ENCODE data around the gene PER3.

PER3 gene

DNA sequence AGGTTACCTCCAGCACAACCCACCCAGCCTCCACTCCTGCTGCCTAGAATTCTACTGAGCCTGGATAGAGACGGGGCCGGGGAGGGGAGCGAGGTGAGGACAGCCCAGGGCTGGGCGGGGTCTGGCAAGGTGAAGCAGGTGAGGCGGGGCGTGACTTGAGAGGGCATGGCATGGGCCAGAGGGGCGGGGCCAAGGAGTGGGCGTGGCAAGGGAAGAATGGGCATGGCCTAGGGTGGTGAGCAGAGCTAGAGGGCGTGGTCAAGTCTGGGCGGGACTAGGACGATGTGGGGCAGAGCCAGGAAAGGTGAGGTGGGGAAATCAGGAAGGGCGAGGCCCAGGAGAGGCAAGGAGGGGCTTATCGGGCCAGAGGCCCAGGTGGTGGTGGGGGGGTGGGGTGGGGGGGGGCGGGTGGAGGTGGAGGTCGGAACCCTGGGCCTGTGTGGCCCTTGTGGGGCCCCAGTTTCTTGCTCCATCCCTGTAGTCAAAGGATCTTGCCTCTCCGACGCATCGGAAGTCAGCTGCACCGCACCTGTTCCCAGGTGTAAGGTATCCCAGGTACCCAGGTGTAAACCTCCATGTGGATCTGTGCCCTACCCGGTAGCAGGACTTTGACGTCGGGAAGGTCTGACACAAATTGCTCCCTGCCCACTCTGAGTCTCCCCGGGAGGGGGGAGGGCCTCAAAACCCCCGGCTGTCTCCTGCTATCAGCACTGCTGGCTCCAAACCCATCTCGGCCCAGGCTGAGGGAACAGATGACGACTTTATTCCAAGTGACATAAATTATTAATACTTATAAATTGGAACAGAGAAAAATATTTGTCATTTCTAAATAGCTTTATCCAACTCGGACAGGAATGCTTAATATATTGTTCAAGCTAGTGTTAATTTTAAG lies 101.7 kb downstream of the PER3 start:
- no peaks in the 10 kb centered on the region for H3K27me3 ChIP-seq (ENCODE audit: control insufficient read depth in 1 of 2, insufficient read depth in 2 of 2, low read length in 2 of 2)
- no peaks in the 10 kb centered on the region for H3K4me1 ChIP-seq (ENCODE audit: control insufficient read depth in 1 of 2, insufficient read depth in 2 of 2, low read length in 2 of 2)
- peak overlapping the region; percentile 51 to 54 for H3K4me3 ChIP-seq (ENCODE audit: low read depth in 1 of 2, low read length in 2 of 2)
- H3K27ac ChIP-seq (ENCODE audit: low read depth, low read length), result no peak overlapping the region
- H3K36me3 ChIP-seq (ENCODE audit: control insufficient read depth in 1 of 2, insufficient read depth in 2 of 2, low read length in 2 of 2), result no peaks in the 10 kb centered on the region
- H3K9me3 ChIP-seq (ENCODE audit: control insufficient read depth in 1 of 2, low read length in 2 of 2), result no peaks in the 10 kb centered on the region
- H3K9ac ChIP-seq (ENCODE audit: low read depth in 1 of 2, low read length in 2 of 2), result peak overlapping the region in 1 of 2 donors; percentile 35

DNA sequence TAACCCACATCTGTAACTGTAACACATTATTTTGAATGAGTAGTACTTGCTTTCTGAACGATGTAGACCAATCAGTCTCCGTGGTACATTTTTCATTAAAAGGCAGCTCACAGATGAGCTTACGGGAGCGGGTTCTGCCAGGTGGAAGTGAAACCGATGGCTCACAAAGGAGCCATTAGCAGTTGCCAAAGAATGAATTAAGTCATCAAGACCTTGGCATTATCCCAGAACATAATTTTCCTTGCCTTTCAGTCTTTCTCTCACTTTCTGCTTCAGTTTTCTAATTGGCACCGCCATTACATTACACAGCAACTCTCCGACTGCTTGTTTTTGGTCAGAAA lies 102.3 kb downstream of the PER3 start:
- H3K9ac ChIP-seq (ENCODE audit: low read depth in 1 of 2, low read length in 2 of 2), result peak overlapping the region in 1 of 2 donors; percentile 35
- H3K4me3 ChIP-seq (ENCODE audit: low read depth in 1 of 2, low read length in 2 of 2), result peak overlapping the region; percentile 51 to 54
- H3K36me3 ChIP-seq (ENCODE audit: control insufficient read depth in 1 of 2, insufficient read depth in 2 of 2, low read length in 2 of 2), result no peaks in the 10 kb centered on the region
- H3K27me3 ChIP-seq (ENCODE audit: control insufficient read depth in 1 of 2, insufficient read depth in 2 of 2, low read length in 2 of 2), result no peaks in the 10 kb centered on the region
- H3K9me3 ChIP-seq (ENCODE audit: control insufficient read depth in 1 of 2, low read length in 2 of 2), result no peaks in the 10 kb centered on the region
- no peak overlapping the region for H3K27ac ChIP-seq (ENCODE audit: low read depth, low read length)
- no peaks in the 10 kb centered on the region for H3K4me1 ChIP-seq (ENCODE audit: control insufficient read depth in 1 of 2, insufficient read depth in 2 of 2, low read length in 2 of 2)

DNA sequence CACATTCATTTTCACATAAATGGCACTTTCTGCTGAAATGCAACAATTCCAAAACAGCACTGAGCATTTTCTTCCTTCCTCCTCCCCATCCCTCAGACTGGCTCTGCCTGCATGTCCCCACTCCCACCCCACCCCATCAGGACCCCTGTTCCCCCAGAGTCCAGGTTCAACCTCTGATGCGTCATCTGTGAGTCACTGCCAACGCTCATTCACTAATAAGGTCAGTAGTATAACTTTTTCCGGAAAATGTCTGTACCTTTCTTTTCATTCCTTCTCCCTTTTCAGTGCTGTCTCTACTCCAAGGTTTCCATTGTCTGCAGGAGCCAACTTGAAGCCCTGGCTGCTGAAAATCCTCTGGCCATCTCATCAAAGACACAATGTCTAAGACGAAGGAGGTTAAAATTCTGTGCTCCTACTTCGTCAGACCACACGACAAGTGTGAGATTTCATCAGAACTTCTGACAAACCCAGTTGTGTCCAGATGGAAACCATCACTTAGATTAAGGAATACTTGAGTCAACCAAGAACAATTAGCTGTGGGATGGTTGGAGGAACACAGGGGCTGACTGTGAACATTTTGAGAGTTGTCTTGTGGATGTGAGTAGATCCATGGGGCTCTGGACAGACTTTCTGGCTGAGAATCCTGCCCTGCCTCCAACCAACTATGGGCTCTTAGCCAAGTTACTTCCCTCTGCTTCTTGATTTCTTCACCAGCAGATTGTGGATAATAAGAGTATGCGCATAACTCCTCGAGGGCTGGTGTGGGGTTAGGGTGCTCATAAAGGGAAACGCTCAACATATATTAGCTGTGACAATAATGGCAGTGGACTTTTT lies 104.4 kb downstream of the PER3 start:
- Histone ChIP-seq H3K4me3 (ENCODE audit: low read depth in 1 of 2, low read length in 2 of 2) (no peak overlapping the region), H3K36me3 (ENCODE audit: control insufficient read depth in 1 of 2, insufficient read depth in 2 of 2, low read length in 2 of 2) (no peaks in the 10 kb centered on the region), H3K9me3 (ENCODE audit: control insufficient read depth in 1 of 2, low read length in 2 of 2) (no peaks in the 10 kb centered on the region), H3K27me3 (ENCODE audit: control insufficient read depth in 1 of 2, insufficient read depth in 2 of 2, low read length in 2 of 2) (no peaks in the 10 kb centered on the region), H3K4me1 (ENCODE audit: control insufficient read depth in 1 of 2, insufficient read depth in 2 of 2, low read length in 2 of 2) (no peaks in the 10 kb centered on the region), H3K9ac (ENCODE audit: low read depth in 1 of 2, low read length in 2 of 2) (no peak overlapping the region), H3K27ac (ENCODE audit: low read depth, low read length) (no peak overlapping the region)

DNA sequence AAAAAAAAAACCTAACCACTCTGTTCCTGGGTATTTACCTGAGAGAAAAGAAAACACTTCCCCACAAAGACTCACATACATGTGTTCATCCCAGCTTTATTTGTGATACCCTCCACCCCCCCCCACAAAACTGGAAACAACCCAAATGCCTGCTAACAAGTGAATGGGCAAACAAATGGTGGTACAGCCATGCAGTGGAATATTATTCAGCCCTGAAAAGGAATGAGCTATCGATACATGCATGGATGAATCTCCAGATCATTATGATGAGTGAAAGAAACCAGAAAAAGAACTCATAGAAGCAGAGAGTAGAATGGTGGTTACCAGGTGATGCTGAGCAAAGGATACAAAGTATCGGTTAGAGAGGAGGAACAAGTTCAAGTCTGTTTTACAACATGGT lies 106.8 kb downstream of the PER3 start:
- no peaks in the 10 kb centered on the region for H3K36me3 ChIP-seq (ENCODE audit: control insufficient read depth in 1 of 2, insufficient read depth in 2 of 2, low read length in 2 of 2)
- H3K4me1 ChIP-seq (ENCODE audit: control insufficient read depth in 1 of 2, insufficient read depth in 2 of 2, low read length in 2 of 2), result no peaks in the 10 kb centered on the region
- H3K4me3 ChIP-seq (ENCODE audit: low read depth in 1 of 2, low read length in 2 of 2), result no peak overlapping the region
- H3K27me3 ChIP-seq (ENCODE audit: control insufficient read depth in 1 of 2, insufficient read depth in 2 of 2, low read length in 2 of 2), result no peaks in the 10 kb centered on the region
- H3K27ac ChIP-seq (ENCODE audit: low read depth, low read length), result no peak overlapping the region
- no peaks in the 10 kb centered on the region for H3K9me3 ChIP-seq (ENCODE audit: control insufficient read depth in 1 of 2, low read length in 2 of 2)
- no peak overlapping the region for H3K9ac ChIP-seq (ENCODE audit: low read depth in 1 of 2, low read length in 2 of 2)

DNA sequence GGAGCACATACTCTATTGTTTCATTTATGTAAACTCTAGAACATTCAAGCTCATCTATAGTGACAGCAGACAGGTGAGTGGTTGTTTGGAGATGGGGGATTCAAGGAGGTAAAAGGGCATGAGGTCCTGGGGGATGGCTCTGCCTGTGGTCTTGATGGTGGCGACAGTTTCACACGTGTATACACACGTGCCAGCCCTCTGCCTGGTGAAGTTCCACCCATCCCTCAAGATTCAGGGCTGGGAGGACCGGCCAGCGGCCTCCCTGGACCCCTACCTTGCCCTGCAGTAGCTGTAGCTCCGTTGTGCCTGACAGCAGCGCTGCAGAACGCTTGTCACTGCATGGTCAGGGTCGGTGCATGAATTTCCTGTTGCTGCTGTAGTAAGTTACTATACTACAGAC lies 107.7 kb downstream of the PER3 start:
- Histone ChIP-seq H3K36me3 (ENCODE audit: control insufficient read depth in 1 of 2, insufficient read depth in 2 of 2, low read length in 2 of 2) (no peaks in the 10 kb centered on the region), H3K9me3 (ENCODE audit: control insufficient read depth in 1 of 2, low read length in 2 of 2) (no peaks in the 10 kb centered on the region), H3K9ac (ENCODE audit: low read depth in 1 of 2, low read length in 2 of 2) (no peak overlapping the region), H3K27me3 (ENCODE audit: control insufficient read depth in 1 of 2, insufficient read depth in 2 of 2, low read length in 2 of 2) (no peaks in the 10 kb centered on the region), H3K4me1 (ENCODE audit: control insufficient read depth in 1 of 2, insufficient read depth in 2 of 2, low read length in 2 of 2) (no peaks in the 10 kb centered on the region), H3K27ac (ENCODE audit: low read depth, low read length) (no peak overlapping the region), H3K4me3 (ENCODE audit: low read depth in 1 of 2, low read length in 2 of 2) (no peak overlapping the region)

DNA sequence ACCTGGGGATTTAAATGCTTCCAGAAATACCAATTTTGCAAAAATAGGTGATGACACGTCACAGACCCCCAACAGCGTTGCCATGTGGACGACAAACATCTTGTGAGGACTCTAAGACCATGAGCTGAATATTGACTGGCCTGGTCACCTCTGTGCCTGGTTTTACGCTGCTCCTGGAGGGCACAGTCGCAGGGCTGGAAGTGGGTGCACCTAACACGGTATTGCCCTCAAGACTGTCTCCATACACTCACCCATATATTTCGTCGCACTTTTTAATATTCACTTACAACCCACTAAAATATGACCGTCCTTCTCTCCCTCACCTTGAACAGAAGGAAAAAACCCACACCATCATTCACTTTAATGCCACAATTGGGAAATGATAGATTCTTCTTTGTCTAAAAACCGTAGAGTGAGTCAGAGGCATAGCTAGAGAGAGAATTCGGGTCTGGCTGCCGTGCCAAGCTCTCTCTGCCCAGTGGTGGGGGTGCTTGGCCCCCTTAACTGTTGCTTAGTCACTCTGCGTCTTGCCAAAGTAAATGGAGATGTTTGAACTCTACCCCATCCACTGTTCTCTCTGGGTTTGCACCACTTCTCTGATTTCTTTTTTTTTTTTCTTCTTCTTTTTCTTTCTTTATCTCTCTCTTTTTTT lies 109.6 kb downstream of the PER3 start:
- H3K36me3 ChIP-seq (ENCODE audit: control insufficient read depth in 1 of 2, insufficient read depth in 2 of 2, low read length in 2 of 2), result no peaks in the 10 kb centered on the region
- H3K9ac ChIP-seq (ENCODE audit: low read depth in 1 of 2, low read length in 2 of 2), result no peak overlapping the region
- H3K4me1 ChIP-seq (ENCODE audit: control insufficient read depth in 1 of 2, insufficient read depth in 2 of 2, low read length in 2 of 2), result no peaks in the 10 kb centered on the region
- no peak overlapping the region for H3K4me3 ChIP-seq (ENCODE audit: low read depth in 1 of 2, low read length in 2 of 2)
- no peaks in the 10 kb centered on the region for H3K27me3 ChIP-seq (ENCODE audit: control insufficient read depth in 1 of 2, insufficient read depth in 2 of 2, low read length in 2 of 2)
- no peaks in the 10 kb centered on the region for H3K9me3 ChIP-seq (ENCODE audit: control insufficient read depth in 1 of 2, low read length in 2 of 2)
- H3K27ac ChIP-seq (ENCODE audit: low read depth, low read length), result no peak overlapping the region
